Keratinocyte (primary cell): ENCODE data around the gene UCK2. TPM values are rescaled to one million over a fixed set of nuclear protein-coding genes. Genes with fewer than 3 reads are reported as not detected.
"Not testable (repeated sequence)": the region's sequence is repeated elsewhere in the genome, so short reads cannot be mapped to it uniquely, and the experiment has no call there.

Experiments used
- DNase-seq: peaks from one replicate; pipeline ENCODE4 v3.0.0-alpha.2; 2011; ENCODE audit warnings: low read depth, missing footprints, low spot score
- FAIRE-seq: peaks from 2 replicates; lab custom pipeline; 2011; peaks lifted over from hg19 to GRCh38; lab: Jason Lieb, UNC
- H2AFZ ChIP-seq: 2 replicates; pipeline ENCODE4 v1.6.0; 2012; ENCODE audit warnings: low read length, control low read depth, inconsistent platforms; ENCODE audit not compliant: control insufficient read depth
- H3K27ac ChIP-seq: 2 replicates; pipeline ENCODE4 v1.5.1; 2011; ENCODE audit warnings: low read length; ENCODE audit not compliant: control insufficient read depth, insufficient read depth
- H3K27me3 ChIP-seq: 3 replicates; pipeline ENCODE4 v1.6.0; 2011; ENCODE audit warnings: low read length; ENCODE audit not compliant: control insufficient read depth, insufficient read depth; ENCODE audit errors: extremely low read depth
- H3K36me3 ChIP-seq, 2 experiments: 2 replicates in 1 of 2; 3 replicates in 1 of 2; pipeline ENCODE4 v1.5.1; 2011; ENCODE audit warnings: low read length in 2 of 2, mild to moderate bottlenecking in 1 of 2; ENCODE audit not compliant: control insufficient read depth in 2 of 2, insufficient read depth in 2 of 2; ENCODE audit errors: extremely low read depth in 1 of 2
- H3K4me1 ChIP-seq: 3 replicates; pipeline ENCODE4 v1.5.1; 2011; ENCODE audit warnings: low read length; ENCODE audit not compliant: control insufficient read depth, insufficient read depth; ENCODE audit errors: extremely low read depth
- H3K4me2 ChIP-seq: 3 replicates; pipeline ENCODE4 v1.6.0; 2011; ENCODE audit warnings: low read depth, low read length; ENCODE audit not compliant: control insufficient read depth, insufficient read depth; ENCODE audit errors: extremely low read depth
- H3K4me3 ChIP-seq, 3 experiments: fragments of 200-600 bp in 1 of 3; sonication (generic) in 1 of 3; 2 replicates in 2 of 3; 3 replicates in 1 of 3; pipeline ENCODE4 v1.5.1; 2011 to 2016; ENCODE audit warnings: low read length in 3 of 3, mild to moderate bottlenecking in 3 of 3, control low read depth in 2 of 3, inconsistent platforms in 1 of 3, low read depth in 1 of 3, mixed read lengths in 1 of 3, mixed run types in 1 of 3, moderate library complexity in 1 of 3; ENCODE audit not compliant: control insufficient read depth in 2 of 3, insufficient read depth in 2 of 3; ENCODE audit errors: extremely low read depth in 1 of 3
- H3K79me2 ChIP-seq: 2 replicates; pipeline ENCODE4 v1.6.0; 2012; ENCODE audit warnings: low read length; ENCODE audit not compliant: control insufficient read depth, insufficient read depth
- H3K9ac ChIP-seq: 3 replicates; pipeline ENCODE4 v1.6.0; 2011; ENCODE audit warnings: low read length; ENCODE audit not compliant: control insufficient read depth, insufficient read depth; ENCODE audit errors: extremely low read depth
- H3K9me1 ChIP-seq: 3 replicates; pipeline ENCODE4 v1.6.0; 2011; ENCODE audit warnings: low read length; ENCODE audit not compliant: control insufficient read depth, insufficient read depth; ENCODE audit errors: extremely low read depth
- H3K9me3 ChIP-seq: 2 replicates; pipeline ENCODE4 v1.5.1; 2012; ENCODE audit warnings: low read depth, low read length; ENCODE audit not compliant: control insufficient read depth
- H4K20me1 ChIP-seq: 3 replicates; pipeline ENCODE4 v1.6.0; 2011; ENCODE audit warnings: low read length; ENCODE audit not compliant: control insufficient read depth, insufficient read depth; ENCODE audit errors: extremely low read depth
- CTCF ChIP-seq, 3 experiments: IDR thresholded peaks in 1 of 3; conservative IDR thresholded peaks in 1 of 3; optimal IDR thresholded peaks in 1 of 3; 2 replicates in 2 of 3; 3 replicates in 1 of 3; pipeline versions ENCODE3 to v1.5.1; 2011; ENCODE audit warnings: low read length in 3 of 3, mild to moderate bottlenecking in 3 of 3, moderate library complexity in 2 of 3, control low read depth in 1 of 3, inconsistent platforms in 1 of 3; ENCODE audit not compliant: insufficient read depth in 2 of 3; ENCODE audit errors: extremely low read depth in 1 of 3
- EZH2 ChIP-seq: IDR thresholded peaks from one replicate; pipeline ENCODE4 v1.6.1; 2012; ENCODE audit warnings: inconsistent platforms, mild to moderate bottlenecking, low read length, moderate library complexity
- dilution Hi-C: fragments of 300-500 bp; cut with MboI; formaldehyde crosslinking; loops from one replicate; pipeline ENCODE4 v1.7.0; 2020; ENCODE audit warnings: low sequenced_read_pairs; ENCODE audit not compliant: extremely low pct_ligation_motif_present
- polyA minus RNA-seq, 3 experiments: library from RNA; depleted of rRNA, polyadenylated mRNA; stranded (reverse); fragments of >200 nt; gene quantifications; 1 replicate in 1 of 3; 2 replicates in 1 of 3; 3 replicates in 1 of 3; pipeline ENCODE4 v1.2.3, GENCODE V29; 2011
- polyA plus RNA-seq, 5 experiments: library from polyadenylated mRNA; depleted of rRNA in 3 of 5; stranded (reverse) in 3 of 5; stranded (forward) in 1 of 5; unstranded in 1 of 5; fragments of >200 nt; gene quantifications; 1 replicate in 1 of 5; 2 replicates in 3 of 5; 3 replicates in 1 of 5; pipeline versions ENCODE4 v1.2.1 to v1.2.3, GENCODE V29; 2011 to 2012; ENCODE audit warnings: missing spikeins in 2 of 5, low read depth in 1 of 5, low replicate concordance in 1 of 5

UCK2 gene
- polyA plus RNA-seq (63.0 to 88.7 TPM (median 71.9 TPM) in 3 replicates), polyA minus RNA-seq (71.9 to 91.6 TPM (median 85.6 TPM) in 3 replicates)
- 16.5 TPM for polyA plus RNA-seq (2011; ENCODE audit: low read depth)
- polyA plus RNA-seq (2011; cell fraction: cytosol; rRNA removed): 59.6 and 60.6 TPM in 2 replicates
- 68.1 and 69.6 TPM in 2 replicates for polyA plus RNA-seq (2011; cell fraction: nucleus; rRNA removed)
- polyA plus RNA-seq (2012; ENCODE audit: low replicate concordance): 35.8 and 65.3 TPM in 2 replicates
- polyA minus RNA-seq (2011; cell fraction: cytosol; rRNA and poly(A)+ RNA removed): 65.2 TPM
- polyA minus RNA-seq (2011; cell fraction: nucleus; rRNA and poly(A)+ RNA removed): 40.6 and 53.1 TPM in 2 replicates

GRCh38 chr1:165827268-165828102, at the start of gene UCK2:
Gene UCK2 (plus strand): TSS chr1:165827614. CDS start chr1:165827834, 220 bp downstream.
- Histone ChIP-seq H3K27ac (peak within 1 kb of the TSS; percentile 95), H3K4me3 (peak within 1 kb of the TSS; percentile 81 to 96 (median 95)), H3K9me1 (no peaks in the 10 kb centered on the region), H3K9me3 (no peaks in the 10 kb centered on the region), H4K20me1 (peaks cover 3% of the 10 kb centered on the region), H3K4me2 (peak within 1 kb of the TSS; percentile 99), H3K36me3 (peaks cover 0 to 1% of the 10 kb centered on the region in 2 experiments), H3K4me1 (peaks cover 8% of the 10 kb centered on the region), H3K79me2 (peaks cover 45% of the 10 kb centered on the region), H2AFZ (peak within 1 kb of the TSS; percentile 70), H3K27me3 (no peaks in the 10 kb centered on the region), H3K9ac (peak within 1 kb of the TSS; percentile 93)
- dilution Hi-C loops: no loop called here
- no peak for TF ChIP-seq CTCF (optimal IDR thresholded peaks at IDR 0.05 in 1 of 3, IDR thresholded peaks at IDR 0.05 in 1 of 3, conservative IDR thresholded peaks at IDR 0.05 in 1 of 3; ENCODE audit: extremely low read depth in 1 of 3, insufficient read depth in 2 of 3, low read length in 3 of 3)
- TF ChIP-seq EZH2: no peak
- FAIRE-seq (no peak), DNase-seq (no peak)

GRCh38 chr1:165778197-165778596, 49.2 kb upstream of the UCK2 start:
- H3K79me2 ChIP-seq, H3K4me1 ChIP-seq, FAIRE-seq, H3K9ac ChIP-seq, H3K27me3 ChIP-seq, H3K36me3 ChIP-seq, dilution Hi-C loops, H3K27ac ChIP-seq, H4K20me1 ChIP-seq, DNase-seq, H3K4me2 ChIP-seq, H3K4me3 ChIP-seq, H3K9me3 ChIP-seq, H2AFZ ChIP-seq, H3K9me1 ChIP-seq: not testable (repeated sequence)

- H3K27me3 ChIP-seq, H3K4me1 ChIP-seq, H4K20me1 ChIP-seq, H3K4me3 ChIP-seq, H3K36me3 ChIP-seq, FAIRE-seq, H3K9ac ChIP-seq, H3K27ac ChIP-seq, H3K79me2 ChIP-seq, H2AFZ ChIP-seq, H3K9me3 ChIP-seq, H3K9me1 ChIP-seq, DNase-seq, dilution Hi-C loops, H3K4me2 ChIP-seq: not testable (repeated sequence)
Observed at GRCh38 chr1:165783519-165783918, 43.9 kb upstream of the UCK2 start.
